VCaP (cell line): ENCODE results near the gene TRNP1.

ENCODE experiments used
- H3K27ac ChIP-seq: fragments of 450-650 bp; 2 replicates; pipeline ENCODE4 v1.5.1; 2017
- CTCF ChIP-seq: fragments of 450-650 bp; conservative IDR thresholded peaks from 2 replicates; pipeline ENCODE4 v1.5.1; 2017; ENCODE audit warnings: mild to moderate bottlenecking, moderate library complexity

Gene TRNP1

GRCh38 chr1:27005166-27005530 is 11.7 kb downstream of the TRNP1 start:
- H3K27ac ChIP-seq = no peak overlapping the region
- no peak for TF ChIP-seq CTCF

- no peak overlapping the region for H3K27ac ChIP-seq
- no peak for TF ChIP-seq CTCF
Observed at GRCh38 chr1:27005648-27006496, 12.4 kb downstream of the TRNP1 start.

GRCh38 chr1:27006683-27007082 is 13.2 kb downstream of the TRNP1 start:
- no peak overlapping the region for H3K27ac ChIP-seq
- TF ChIP-seq CTCF = no peak

- TF ChIP-seq CTCF = no peak
- no peak overlapping the region; the same call in 1 of the 2 replicates for H3K27ac ChIP-seq
Observed at GRCh38 chr1:27007909-27008582, 14.6 kb downstream of the TRNP1 start.

GRCh38 chr1:27009601-27010197 is 16.2 kb downstream of the TRNP1 start:
- no peak overlapping the region for H3K27ac ChIP-seq
- TF ChIP-seq CTCF = no peak

GRCh38 chr1:27010226-27010994 is 16.9 kb downstream of the TRNP1 start:
- TF ChIP-seq CTCF = no peak
- no peak overlapping the region for H3K27ac ChIP-seq
